HG02678 (cell line): ENCODE results near the gene ZEB1.
"Not testable (repeated sequence)": the region's sequence is repeated elsewhere in the genome, so short reads cannot be mapped to it uniquely, and the experiment has no call there.

Experiments used
- ATAC-seq: cut with Tn5 transposase; IDR thresholded peaks from one replicate; pipeline ENCODE4 v1.9.1; 2021; ENCODE audit warnings: mild to moderate bottlenecking, moderate library complexity; ENCODE audit not compliant: unreplicated experiment

Gene ZEB1

DNA sequence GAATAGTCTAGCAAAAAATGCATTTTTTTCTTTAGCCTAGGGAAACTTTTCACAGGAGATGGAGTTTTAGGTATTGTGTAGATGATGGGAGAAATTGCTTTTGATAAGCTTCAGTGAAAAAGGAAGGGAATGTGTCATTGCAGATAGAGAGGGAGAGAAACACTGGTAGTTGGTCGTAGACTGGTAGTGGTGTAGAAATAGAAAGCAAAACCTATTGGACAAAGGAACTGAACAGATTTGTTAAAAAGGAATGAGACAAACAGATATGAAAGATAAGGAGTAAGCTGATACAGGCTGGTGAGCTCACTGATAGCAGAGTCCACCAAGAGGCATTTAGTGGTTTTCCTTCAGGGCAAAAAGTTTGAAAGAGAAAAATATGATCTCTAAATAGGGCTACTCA is 94.3 kb downstream of the ZEB1 start:
- no peak for ATAC-seq

DNA sequence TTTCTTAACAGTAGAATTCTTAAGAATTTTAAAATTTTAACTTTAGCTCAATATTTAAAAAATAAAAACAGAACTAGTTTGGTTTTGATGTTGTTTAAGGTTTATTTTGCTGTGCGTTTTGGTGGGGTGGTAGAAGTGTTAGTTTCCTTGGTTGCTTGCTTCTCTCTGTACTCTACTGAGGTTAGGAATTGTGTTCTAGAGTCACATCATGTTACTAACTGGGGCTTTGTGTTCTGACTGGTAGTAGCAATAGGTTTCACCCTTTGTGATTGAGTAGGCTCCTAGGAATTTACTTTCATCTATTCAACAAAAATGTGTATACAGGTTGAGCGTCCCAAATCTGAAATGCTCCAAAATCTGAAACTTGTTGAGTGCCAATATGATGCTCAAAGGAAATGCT is 99.5 kb downstream of the ZEB1 start:
- no peak for ATAC-seq

DNA sequence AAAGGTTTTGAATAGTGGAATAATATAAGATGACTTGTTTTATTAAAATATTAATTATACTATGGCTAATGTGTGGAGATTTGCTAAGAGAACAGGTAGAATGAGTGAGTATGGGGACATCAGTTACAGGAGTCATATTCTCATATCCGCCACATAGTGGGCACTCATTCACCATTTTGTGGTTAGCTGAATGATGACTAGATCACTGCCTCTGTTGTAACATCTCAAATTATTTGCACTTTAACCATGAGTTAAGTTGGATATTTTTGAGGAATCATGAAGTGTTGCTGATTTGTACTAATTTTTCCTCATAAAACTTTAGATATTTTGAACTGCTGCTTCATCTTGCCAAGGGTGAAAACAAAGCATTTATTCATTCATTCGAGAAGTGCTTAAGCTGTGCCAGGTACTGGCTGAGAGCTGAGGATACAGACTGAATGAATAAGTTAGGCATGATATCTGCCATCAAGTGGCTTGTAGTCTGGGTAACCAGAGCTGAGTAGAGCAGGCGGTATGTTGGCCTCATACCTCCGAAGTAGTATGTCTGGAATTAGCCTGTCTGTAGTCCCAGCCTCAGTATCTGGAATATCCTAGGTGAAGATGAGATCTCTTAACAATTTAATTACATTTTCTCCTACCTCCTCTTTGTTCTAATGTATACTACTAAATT is 100.5 kb downstream of the ZEB1 start:
- ATAC-seq = no peak

DNA sequence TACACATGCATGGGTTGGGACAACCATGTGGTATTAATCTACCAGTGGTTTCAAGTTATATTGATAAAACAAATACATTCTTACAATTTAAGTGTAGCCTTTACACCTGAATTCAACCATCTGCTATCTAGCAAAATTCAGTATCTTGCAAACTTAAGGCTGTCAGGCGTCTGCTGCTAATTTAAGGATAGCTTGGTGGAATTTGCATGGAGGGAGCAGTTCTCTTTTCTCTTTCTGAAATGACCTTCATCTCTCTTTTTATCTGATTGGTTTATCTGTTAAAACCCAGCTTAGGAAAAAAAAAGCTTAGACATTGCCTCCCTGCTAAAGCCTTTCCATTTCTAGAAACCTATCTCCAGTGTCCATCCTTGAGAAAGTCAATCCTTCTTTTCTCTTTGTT is 102.3 kb downstream of the ZEB1 start:
- no peak for ATAC-seq

DNA sequence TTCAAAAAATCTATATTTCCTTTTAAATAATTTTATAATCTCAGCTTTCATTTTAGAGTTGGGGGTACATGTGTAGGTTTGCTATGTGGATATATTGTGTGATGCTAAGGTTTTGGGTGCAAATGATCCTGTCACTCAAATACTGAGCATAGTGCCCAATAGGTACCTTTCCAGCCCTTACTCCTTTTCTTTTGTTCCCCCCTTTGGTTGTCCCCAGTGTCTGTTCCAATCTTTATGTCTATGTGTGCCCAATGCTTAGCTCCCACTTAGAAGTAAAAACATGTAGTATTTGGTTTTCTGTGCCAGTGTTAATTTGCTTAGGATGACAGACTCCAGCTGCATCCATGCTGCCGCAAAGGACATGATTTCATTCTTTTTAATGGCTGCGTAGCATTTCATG is 103.6 kb downstream of the ZEB1 start:
- no peak for ATAC-seq

DNA sequence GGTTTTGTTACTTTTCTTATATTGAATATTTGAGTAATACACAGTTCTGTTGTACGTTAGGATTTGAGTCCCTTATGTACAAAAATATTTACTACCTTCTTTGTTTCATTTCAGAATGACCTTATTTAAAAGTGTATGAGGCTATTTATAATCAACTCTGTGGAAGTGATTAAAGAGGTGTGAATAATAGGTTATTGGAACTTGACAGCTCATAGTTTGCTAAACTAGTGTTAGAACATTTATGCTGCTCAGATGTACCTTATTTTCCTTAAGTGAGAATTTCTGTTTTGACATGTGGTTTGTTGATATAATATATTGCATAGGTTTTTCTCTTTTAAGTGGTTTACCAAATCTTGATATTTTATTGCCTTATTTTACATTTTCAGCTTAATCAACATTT is 105.5 kb downstream of the ZEB1 start:
- no peak for ATAC-seq

DNA sequence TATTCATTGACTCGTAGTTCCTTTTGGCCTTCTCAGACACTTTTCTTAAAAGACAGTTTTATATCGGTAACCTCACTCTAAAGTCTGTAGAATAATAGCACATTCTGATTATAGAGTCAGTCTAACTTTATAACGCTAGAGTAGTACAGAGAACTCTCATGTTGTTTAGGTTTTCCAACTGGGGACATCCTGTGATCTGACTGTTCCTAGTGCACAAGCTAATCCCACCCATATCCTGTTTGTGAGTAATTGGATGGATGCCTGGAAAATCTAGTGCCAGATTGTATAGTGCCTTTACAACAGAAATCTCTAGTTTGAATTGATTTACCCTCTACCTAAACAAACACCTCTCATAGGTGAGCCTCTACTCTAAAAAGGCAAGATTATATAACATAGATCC is 107.4 kb downstream of the ZEB1 start:
- no peak for ATAC-seq

DNA sequence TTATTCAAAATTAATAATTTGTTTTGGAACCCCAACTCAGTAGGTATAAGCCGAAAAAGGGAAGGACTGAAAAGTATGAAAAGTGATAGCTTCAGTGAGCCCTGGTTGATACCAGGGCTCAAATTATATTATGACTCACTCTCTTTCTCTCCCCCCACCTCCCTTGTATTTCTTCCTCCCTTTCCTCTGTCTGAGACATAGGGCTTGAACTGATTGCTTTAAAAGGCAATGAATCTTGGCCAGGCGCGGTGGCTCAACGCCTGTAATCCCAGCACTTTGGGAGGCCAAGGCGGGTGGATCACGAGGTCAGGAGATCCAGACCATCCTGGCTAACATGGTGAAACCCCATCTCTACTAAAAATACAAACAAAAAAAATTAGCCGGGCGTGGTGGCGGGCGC is 108.3 kb downstream of the ZEB1 start:
- not testable (repeated sequence) for ATAC-seq

DNA sequence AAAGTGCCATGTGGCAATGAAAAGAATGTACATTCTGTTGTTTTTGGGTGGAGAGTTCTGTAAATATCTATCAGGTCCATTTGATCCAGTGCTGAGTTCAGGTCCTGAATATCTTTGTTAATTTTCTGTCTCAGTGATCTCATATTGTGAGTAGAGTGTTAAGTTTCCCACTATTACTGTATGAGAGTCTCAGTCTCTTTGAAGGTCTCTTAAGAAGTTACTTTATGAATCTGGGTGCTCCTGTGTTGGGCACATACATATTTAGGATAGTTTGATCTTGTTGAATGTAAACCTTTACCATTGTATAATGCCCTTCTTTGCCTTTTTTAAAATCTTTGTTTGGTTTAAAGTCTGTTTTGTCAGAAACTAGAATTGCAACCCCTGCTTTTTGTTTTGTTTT is 109.5 kb downstream of the ZEB1 start:
- ATAC-seq = not testable (repeated sequence)

DNA sequence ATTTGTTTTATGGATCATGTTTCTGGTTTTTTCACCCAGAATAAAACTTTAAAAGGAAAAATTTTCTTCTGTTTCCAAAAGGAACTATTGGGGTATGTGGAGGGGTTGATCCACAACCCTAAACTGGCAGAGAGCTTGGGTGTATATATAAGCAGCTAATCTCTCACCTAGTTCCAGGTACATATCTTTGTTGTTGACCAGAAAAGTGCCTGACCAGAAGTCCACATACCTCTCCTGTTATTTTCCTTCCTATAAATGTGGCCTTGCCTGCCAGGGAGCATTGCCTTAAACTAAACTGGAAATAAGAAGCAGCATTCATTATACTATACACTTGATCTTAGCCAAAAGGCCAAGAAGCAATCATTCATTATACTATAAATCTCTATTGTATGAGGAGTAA is 112.0 kb downstream of the ZEB1 start:
- no peak for ATAC-seq

DNA sequence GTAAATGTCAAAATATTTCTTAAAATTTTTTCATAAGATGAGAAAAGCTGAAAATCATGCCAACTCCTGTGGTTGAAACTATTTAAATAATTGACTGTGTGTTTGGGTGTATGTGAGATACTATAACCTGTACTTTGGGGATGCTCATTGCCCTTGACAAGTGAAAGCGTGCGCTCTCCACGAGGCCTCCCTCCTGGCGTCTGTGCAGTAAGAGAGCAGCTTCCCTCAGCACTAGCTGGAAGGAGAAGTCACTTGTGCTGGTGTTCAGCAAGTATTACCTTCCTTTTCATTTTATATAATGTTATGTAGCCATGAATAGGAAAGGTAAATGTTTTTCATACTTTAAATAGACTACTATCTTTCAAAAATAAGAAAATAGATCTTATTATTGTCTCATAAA is 118.9 kb downstream of the ZEB1 start:
- ATAC-seq = no peak

DNA sequence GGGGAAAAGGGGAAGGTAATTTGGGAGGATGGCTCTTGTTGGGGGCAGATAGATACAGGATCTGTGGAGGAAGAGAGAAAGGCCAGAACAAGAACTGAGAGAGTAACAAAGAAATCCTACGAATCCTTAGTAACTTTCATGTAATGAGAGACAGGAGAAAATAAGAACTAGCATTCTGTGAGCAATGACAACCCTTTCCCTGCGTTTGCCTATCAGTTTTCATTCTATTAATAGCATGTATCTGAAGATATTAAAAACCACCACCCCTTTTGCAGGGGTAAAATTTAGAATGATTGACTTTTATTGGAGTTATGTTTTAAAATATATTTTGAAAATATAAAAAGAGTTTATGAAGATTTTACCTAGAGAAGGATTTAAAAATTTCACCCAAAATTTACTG is 132.8 kb downstream of the ZEB1 start:
- ATAC-seq = no peak

DNA sequence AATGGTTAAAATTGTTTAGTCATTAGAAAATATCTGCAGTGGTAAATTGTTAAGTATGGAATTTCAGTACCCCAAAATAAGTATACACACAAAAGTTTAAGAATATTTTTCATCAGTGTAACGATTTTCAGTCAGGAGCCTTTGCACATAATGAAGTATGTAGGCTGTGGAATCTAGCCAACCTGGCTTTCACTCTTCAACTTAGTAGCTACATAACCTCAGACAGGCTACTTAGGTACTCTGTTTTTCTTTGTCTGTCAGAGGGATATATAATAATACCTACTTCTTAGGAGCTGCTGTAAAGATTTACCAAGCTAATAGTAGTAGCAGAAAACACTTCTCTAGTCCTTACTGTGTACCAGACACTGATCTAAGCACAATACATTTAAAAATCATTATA is 137.5 kb downstream of the ZEB1 start:
- ATAC-seq = no peak

DNA sequence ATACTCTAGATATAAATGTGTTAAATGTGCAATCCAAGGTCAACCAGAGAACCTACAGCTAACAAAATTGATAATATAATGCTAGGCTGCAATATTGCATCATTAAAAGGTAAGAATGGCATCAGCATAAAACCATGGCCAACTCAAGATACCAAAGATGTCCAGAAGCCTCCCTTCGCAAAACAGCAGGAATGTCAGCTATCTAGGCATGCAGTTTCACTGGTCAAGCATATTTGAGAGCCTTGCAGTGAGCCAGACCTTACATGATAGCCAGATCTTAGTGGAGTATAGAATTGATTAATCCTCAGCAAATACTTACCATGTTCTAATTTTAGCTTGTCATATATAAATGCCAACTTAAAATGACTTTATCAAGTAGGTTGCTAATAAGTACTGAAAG is 138.8 kb downstream of the ZEB1 start:
- ATAC-seq = no peak

DNA sequence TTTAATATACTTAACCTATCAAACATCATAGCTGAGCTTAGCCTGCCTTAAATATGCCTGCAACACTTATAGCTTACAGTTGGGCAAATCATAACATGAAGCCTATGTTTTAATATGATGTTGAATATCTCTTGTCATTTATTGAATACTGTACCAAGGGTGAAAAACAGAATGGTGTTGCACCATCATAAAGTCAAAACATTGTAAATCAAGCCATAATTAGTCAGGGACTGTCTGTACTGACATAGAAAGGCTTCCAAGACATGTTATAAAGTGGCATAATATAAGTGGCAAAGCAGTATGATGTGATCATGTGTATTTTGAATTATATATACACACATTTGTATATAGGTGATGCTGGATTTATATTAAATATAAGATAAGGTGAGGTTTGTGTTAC is 140.0 kb downstream of the ZEB1 start:
- ATAC-seq = no peak

DNA sequence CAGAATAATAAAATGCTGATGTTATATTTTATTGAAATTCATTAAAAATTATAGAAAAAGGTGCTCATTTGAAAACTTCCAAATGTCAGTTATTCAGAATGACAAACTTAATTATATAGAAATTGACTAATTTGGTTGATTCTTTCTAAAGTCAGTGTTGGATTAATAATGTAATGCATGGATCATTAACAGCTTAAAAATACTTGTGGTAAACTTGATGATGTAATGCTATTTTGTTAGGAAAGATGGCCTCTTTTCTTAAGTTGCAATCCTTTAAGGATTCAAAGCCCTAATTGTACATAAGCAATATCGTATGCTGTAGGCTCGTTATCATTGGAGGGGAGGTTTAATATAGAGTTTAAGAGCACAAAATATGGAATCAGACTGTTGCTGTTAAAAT is 141.2 kb downstream of the ZEB1 start:
- ATAC-seq = no peak

DNA sequence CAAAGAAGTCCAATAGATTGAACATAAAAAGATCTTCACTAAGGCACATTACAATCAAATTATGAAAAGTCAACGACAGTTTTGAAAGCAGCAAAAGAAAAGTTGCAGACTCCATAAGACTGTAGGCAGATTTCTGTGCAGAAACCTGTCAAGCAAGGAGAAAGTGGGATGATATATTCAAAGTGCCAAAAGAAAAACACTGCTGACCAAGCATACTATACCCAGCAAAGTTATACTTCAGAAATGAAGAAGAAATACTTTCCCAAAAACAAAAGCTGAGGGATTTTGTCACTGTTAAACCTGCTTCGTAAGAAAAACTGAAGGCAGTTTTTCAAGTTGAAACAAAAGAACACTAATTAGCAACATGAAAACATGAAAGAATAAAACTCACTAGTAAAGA is 145.5 kb downstream of the ZEB1 start:
- no peak for ATAC-seq

DNA sequence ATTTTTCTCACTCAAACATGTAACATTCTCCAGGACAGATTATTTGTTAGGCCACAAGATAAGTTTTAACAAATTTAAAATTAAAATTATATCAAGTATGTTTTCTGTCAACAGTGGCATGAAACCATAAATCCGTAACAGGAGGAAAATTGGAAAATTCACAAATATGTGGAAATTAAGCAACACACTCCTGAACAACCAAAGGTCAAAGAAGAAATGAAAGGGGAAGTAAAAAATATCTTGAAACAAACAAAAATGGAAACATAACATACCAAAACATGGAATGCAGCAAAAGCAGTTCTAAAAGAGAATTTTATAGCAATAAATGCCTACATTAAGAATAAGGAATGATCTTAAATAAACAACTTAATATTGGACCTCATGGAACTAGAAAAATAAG is 147.3 kb downstream of the ZEB1 start:
- no peak for ATAC-seq

DNA sequence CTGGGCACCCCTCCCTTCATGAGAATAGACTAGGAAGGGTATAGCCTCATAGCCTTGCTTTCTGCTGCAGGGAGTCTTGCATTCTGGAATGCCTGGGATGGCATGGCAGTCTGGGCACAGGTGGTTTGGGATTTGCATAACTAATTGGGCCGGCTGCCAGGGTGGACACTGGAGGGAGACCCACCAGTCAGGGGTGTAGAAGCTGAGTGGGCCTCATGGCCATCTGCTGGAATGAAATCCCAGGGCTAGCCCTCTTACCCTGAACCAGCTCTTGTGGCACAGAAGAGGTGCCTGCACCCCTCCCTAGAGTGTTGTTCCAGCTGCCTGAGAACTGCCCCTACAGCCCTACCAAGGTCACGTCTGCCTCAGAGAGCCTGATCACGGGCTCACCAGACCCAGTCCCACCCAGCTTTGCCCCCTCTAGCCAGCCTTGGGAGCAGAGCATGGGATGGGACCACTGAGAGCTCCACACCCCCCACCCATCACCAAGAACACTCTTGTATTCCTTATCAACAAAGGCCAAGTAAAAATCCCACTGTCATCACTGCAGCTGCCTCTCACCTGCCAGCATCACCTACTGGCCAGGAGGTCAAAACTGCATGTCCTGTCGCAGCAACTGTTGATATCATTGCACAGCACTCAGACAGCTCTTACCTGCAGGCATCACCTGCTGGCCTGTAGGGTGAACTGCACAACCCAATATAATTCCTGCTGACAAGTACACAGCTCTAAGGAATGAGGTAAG is 148.9 kb downstream of the ZEB1 start:
- no peak for ATAC-seq

DNA sequence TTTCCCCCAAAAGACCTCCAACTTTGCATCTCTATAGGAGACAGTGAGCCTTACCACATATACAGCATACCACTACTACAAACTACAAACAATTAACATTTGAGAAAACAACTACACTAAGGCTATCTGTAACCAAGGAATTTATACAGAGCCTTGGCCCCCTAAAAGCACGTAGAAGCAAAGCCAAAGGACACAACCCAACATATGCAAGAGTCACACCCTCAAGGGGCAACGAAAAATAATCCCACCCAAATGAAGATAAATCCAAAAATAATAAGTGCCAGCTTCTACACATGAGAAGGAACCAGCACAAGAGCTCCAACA is 149.5 kb downstream of the ZEB1 start:
- ATAC-seq = no peak

DNA sequence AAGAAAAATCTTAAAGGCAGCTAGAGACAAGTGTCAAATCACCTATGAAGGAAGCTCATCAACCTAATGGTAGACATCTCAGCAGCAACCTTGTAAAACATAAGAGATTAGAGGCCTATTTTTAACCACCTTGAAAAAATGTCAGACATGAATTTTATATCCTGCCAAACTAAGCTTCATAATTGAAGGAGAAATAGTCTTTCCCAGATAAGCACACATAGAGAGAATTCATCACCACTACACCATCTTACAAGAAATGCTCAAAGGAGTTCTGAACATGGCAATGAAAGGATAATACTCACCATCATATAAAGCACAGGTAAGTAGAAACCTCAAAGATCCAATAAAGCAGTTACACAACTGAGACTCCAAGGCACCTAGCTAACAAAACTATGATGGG is 156.5 kb downstream of the ZEB1 start:
- ATAC-seq = no peak

DNA sequence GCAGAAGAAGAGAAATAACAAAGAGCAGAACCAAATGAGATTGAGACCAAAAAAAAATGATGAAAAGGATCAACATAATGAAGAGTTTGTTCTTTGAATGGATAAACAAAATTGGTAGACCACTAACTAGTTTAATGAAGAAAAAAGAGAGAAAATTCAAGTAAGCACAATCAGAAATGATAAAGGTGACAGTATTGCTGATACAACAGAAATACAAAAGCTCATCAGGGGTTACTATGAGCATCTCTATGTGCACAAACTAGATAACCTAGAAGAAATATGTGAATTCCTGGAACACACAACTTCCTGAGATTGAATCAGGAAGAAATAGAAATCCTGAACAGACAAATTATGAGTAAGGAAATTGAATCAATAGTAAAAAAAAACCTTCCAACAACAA is 157.1 kb downstream of the ZEB1 start:
- ATAC-seq = no peak

DNA sequence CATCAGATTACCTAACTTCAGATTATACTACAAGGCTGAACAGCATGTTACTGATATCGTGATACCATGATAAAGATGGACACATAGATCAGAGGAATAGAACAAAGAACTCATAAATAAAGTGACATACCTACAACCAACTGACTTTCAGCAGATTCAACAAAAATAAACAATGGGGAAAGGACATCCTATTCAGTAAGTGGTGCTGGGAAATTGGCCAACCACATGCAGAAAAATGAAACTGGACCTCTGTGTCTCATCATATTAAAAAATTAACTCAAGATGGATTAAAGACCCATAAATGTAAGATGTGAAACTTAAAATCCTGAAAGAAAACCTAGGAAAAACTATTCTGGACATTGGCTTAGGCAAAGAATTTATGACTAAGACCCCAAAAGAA is 158.6 kb downstream of the ZEB1 start:
- ATAC-seq = no peak
